PC-9 (cell line): Measurements from ENCODE around the gene NADK.

Experiments
- EZH2 ChIP-seq: fragments of 200-600 bp; sonication (generic); IDR thresholded peaks from 2 replicates; pipeline ENCODE4 v1.8.0; 2017; ENCODE audit warnings: antibody characterized with exemption, low read depth
- TF ChIP-seq, protein P1 (sequence below): fragments of 200-600 bp; sonication (generic); conservative IDR thresholded peaks from 2 replicates; pipeline ENCODE4 v1.6.1; 2017; ENCODE audit warnings: mixed run types, antibody characterized with exemption, mild to moderate bottlenecking, moderate library complexity

DNA sequence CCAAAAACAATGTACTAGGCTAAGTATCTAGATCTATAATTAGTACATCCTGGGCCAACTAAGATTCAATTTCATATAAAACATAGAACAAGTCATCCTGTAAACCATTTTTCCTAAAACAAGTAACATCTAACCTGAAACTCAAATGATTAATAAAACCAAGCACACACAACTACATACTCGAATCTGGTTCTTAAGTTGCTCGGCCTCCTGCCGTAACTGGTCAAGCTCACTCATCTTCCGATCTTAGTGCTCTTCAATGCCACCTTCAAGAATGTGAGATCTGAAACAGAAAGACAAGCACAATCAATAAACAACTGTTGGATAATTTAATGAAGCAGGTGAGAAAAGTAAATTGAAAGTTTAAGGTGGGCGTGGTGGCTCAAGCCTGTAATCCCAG is 46.9 kb upstream of the NADK start:
- TF ChIP-seq, protein P1, sequence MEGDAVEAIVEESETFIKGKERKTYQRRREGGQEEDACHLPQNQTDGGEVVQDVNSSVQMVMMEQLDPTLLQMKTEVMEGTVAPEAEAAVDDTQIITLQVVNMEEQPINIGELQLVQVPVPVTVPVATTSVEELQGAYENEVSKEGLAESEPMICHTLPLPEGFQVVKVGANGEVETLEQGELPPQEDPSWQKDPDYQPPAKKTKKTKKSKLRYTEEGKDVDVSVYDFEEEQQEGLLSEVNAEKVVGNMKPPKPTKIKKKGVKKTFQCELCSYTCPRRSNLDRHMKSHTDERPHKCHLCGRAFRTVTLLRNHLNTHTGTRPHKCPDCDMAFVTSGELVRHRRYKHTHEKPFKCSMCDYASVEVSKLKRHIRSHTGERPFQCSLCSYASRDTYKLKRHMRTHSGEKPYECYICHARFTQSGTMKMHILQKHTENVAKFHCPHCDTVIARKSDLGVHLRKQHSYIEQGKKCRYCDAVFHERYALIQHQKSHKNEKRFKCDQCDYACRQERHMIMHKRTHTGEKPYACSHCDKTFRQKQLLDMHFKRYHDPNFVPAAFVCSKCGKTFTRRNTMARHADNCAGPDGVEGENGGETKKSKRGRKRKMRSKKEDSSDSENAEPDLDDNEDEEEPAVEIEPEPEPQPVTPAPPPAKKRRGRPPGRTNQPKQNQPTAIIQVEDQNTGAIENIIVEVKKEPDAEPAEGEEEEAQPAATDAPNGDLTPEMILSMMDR = no peak
- TF ChIP-seq EZH2 = no peak
